ENCODE results near the gene NFE2L3.

DNA sequence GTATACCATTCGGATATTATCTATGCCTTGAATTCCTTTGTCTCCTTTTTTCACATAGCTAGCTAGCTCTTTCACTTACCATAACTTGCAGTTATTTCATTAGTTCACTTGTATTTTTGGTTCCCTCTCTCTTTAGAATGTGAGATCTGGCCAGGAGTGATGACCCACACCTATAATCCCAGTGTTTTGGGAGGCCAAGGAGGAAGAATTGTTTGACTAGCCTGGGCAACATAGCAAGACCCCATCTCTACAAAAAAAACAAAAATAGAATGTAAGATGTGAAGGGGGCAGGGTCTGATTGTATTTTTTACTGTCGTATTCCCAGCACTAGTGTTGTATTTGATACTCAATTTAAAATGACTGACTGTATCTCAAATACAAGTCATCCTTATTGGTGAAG, 19.6 kb downstream of the NFE2L3 start:
- TF ChIP-seq, protein P1, sequence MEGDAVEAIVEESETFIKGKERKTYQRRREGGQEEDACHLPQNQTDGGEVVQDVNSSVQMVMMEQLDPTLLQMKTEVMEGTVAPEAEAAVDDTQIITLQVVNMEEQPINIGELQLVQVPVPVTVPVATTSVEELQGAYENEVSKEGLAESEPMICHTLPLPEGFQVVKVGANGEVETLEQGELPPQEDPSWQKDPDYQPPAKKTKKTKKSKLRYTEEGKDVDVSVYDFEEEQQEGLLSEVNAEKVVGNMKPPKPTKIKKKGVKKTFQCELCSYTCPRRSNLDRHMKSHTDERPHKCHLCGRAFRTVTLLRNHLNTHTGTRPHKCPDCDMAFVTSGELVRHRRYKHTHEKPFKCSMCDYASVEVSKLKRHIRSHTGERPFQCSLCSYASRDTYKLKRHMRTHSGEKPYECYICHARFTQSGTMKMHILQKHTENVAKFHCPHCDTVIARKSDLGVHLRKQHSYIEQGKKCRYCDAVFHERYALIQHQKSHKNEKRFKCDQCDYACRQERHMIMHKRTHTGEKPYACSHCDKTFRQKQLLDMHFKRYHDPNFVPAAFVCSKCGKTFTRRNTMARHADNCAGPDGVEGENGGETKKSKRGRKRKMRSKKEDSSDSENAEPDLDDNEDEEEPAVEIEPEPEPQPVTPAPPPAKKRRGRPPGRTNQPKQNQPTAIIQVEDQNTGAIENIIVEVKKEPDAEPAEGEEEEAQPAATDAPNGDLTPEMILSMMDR (IDR thresholded peaks at IDR 0.05), result no peak
- no peak for TF ChIP-seq POLR2AphosphoS5 (IDR thresholded peaks at IDR 0.05; ENCODE audit: insufficient read depth in 1 of 2, low read depth in 1 of 2)
